CD4-positive, alpha-beta T cell (primary cell): ENCODE measurements around the gene SLC1A4. TPM values are rescaled to one million over a fixed set of nuclear protein-coding genes. Genes with fewer than 3 reads are reported as not detected.

Source experiments
- ATAC-seq: fragments of 200-7000 bp; cut with Tn5 transposase; one replicate; pipeline ENCODE4 v1.10.0; 2022; ENCODE audit warnings: mild to moderate bottlenecking; ENCODE audit not compliant: poor library complexity
- CTCF ChIA-PET: fragments of 350-600 bp; sonication (Branson Sonifier 250); formaldehyde crosslinking; loops from one replicate; lab custom pipeline; 2021; ENCODE audit warnings: antibody characterized with exemption, inconsistent platforms; lab: Charles Lee
- POLR2A ChIA-PET: fragments of 350-600 bp; sonication (Branson Sonifier 250); formaldehyde crosslinking; loops from one replicate; lab custom pipeline; 2021; ENCODE audit warnings: antibody characterized with exemption, inconsistent platforms; lab: Charles Lee
- DNase-seq, 14 experiments: peaks; one replicate each; pipeline ENCODE4 v3.0.0-alpha.2; 2013 to 2020; ENCODE audit warnings: mixed read lengths in 2 of 14
- H3K27ac ChIP-seq, 2 donors: one replicate each; pipeline versions ENCODE4 v1.5.1 to v1.7.0; 2013; ENCODE audit warnings: low read length in 2 of 2, low read depth in 1 of 2, mild to moderate bottlenecking in 1 of 2
- H3K27me3 ChIP-seq, 2 experiments: 1 replicate in 1 of 2; 2 replicates in 1 of 2; pipeline versions ENCODE4 v1.6.1 to v1.7.0; 2013; ENCODE audit warnings: low read length in 2 of 2, control low read depth in 1 of 2, mild to moderate bottlenecking in 1 of 2, moderate library complexity in 1 of 2; ENCODE audit not compliant: insufficient read depth in 2 of 2, control insufficient read depth in 1 of 2
- H3K36me3 ChIP-seq: one replicate; pipeline ENCODE4 v1.6.1; 2013; ENCODE audit warnings: low read length, control low read depth; ENCODE audit not compliant: insufficient read depth
- H3K4me1 ChIP-seq: one replicate; pipeline ENCODE4 v1.6.1; 2013; ENCODE audit warnings: low read length, control low read depth; ENCODE audit not compliant: insufficient read depth
- H3K4me3 ChIP-seq: one replicate; pipeline ENCODE4 v1.5.1; 2013; ENCODE audit warnings: mild to moderate bottlenecking, low read length, moderate library complexity
- H3K9me3 ChIP-seq, 2 experiments: 1 replicate in 1 of 2; 2 replicates in 1 of 2; pipeline versions ENCODE4 v1.6.1 to v1.7.0; 2013; ENCODE audit warnings: low read length in 2 of 2, mild to moderate bottlenecking in 2 of 2, control low read depth in 1 of 2, moderate library complexity in 1 of 2; ENCODE audit not compliant: control insufficient read depth in 1 of 2, insufficient read depth in 1 of 2
- H3K27ac Mint-ChIP-seq: one replicate; pipeline ENCODE4 v1.8.0; 2020; ENCODE audit warnings: mixed read lengths
- H3K27me3 Mint-ChIP-seq: one replicate; pipeline ENCODE4 v1.8.0; 2021; ENCODE audit warnings: mixed read lengths
- H3K36me3 Mint-ChIP-seq: one replicate; pipeline ENCODE4 v1.8.0; 2021; ENCODE audit warnings: low read depth, mixed read lengths
- H3K4me1 Mint-ChIP-seq: one replicate; pipeline ENCODE4 v1.8.0; 2021; ENCODE audit warnings: low read depth, mixed read lengths
- H3K4me3 Mint-ChIP-seq: one replicate; pipeline ENCODE4 v1.8.0; 2020; ENCODE audit warnings: mild to moderate bottlenecking, mixed read lengths
- H3K9me3 Mint-ChIP-seq: one replicate; pipeline ENCODE4 v1.8.0; 2020; ENCODE audit warnings: mixed read lengths
- intact Hi-C, 2 experiments: fragments of 100-400 bp; cut with DNase I in 1 of 2; cut with micrococcal nuclease in 1 of 2; formaldehyde crosslinking; loops; one replicate each; pipeline versions ENCODE4 v1.15.1 to v1.9.0; 2023 to 2025; cut with DNase I, micrococcal nuclease
- total RNA-seq, 174 experiments: library from RNA in 2 of 174; stranded (reverse) in 2 of 174; gene quantifications; one replicate each; pipeline ENCODE4 v1.2.3 and lab custom pipeline; 2021 to 2026
- TF ChIP-seq, protein P1 (sequence below): fragments of 200-600 bp; IDR thresholded peaks from one replicate; pipeline ENCODE4 v1.8.0; 2022; ENCODE audit warnings: antibody characterized with exemption, mild to moderate bottlenecking

Gene SLC1A4
- total RNA-seq, 2 experiments from 2014 or later = 2.4 to 2.8 TPM

DNA sequence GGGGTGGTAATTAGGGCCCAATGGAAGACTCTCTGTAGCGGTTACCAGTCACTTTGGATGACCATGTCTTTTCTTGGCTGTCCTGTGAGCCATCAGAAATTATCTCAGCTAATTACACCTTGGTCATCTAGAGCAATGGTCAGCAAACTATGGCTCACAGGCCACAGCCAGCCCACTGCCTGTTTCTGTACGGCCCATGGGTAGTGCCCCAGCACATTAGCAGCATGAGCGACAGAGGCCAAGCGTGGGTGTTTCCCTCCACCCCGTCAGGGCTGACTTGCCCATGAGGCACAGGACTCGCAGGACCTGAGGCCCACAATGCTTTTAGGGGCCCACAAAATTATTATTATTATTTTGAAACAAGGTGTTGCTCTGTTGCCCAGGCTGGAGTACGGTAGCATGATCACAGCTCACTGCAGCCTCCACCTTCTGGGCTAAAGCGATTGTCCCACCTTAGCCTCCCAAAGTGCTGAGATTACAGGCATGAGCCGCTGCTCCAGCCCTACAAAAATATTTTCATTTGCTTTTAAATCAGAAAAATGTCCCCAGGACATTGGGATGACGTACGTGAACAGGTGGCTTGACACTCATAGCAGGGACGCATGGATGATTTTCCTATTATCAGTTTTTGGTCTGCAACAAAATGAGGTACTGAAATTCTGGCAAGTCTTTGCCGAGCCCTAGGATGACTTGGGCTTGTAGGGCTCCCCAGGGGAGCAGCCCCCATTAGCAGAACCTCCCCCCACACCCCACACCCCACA lies 37.7 kb downstream of the SLC1A4 start:
- POLR2A ChIA-PET = no interaction called here
- H3K4me3 ChIP-seq = no peak overlapping the region
- H3K36me3 ChIP-seq = peaks cover 2% of the 10 kb centered on the region
- CTCF ChIA-PET = no interaction called here
- Mint-ChIP-seq H3K4me3 (no peak overlapping the region), H3K4me1 (peaks cover 21% of the 10 kb centered on the region), H3K27me3 (no peaks in the 10 kb centered on the region), H3K27ac (no peak overlapping the region), H3K9me3 (no peaks in the 10 kb centered on the region), H3K36me3 (peaks cover 9% of the 10 kb centered on the region)
- TF ChIP-seq, protein P1, sequence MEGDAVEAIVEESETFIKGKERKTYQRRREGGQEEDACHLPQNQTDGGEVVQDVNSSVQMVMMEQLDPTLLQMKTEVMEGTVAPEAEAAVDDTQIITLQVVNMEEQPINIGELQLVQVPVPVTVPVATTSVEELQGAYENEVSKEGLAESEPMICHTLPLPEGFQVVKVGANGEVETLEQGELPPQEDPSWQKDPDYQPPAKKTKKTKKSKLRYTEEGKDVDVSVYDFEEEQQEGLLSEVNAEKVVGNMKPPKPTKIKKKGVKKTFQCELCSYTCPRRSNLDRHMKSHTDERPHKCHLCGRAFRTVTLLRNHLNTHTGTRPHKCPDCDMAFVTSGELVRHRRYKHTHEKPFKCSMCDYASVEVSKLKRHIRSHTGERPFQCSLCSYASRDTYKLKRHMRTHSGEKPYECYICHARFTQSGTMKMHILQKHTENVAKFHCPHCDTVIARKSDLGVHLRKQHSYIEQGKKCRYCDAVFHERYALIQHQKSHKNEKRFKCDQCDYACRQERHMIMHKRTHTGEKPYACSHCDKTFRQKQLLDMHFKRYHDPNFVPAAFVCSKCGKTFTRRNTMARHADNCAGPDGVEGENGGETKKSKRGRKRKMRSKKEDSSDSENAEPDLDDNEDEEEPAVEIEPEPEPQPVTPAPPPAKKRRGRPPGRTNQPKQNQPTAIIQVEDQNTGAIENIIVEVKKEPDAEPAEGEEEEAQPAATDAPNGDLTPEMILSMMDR = no peak
- ATAC-seq = no peak
- H3K27ac ChIP-seq = no peak overlapping the region
- peaks cover 14% of the 10 kb centered on the region for H3K4me1 ChIP-seq
- DNase-seq = no peak
- intact Hi-C loops = no loop called here
- no peaks in the 10 kb centered on the region for H3K27me3 ChIP-seq
- no peaks in the 10 kb centered on the region for H3K9me3 ChIP-seq

DNA sequence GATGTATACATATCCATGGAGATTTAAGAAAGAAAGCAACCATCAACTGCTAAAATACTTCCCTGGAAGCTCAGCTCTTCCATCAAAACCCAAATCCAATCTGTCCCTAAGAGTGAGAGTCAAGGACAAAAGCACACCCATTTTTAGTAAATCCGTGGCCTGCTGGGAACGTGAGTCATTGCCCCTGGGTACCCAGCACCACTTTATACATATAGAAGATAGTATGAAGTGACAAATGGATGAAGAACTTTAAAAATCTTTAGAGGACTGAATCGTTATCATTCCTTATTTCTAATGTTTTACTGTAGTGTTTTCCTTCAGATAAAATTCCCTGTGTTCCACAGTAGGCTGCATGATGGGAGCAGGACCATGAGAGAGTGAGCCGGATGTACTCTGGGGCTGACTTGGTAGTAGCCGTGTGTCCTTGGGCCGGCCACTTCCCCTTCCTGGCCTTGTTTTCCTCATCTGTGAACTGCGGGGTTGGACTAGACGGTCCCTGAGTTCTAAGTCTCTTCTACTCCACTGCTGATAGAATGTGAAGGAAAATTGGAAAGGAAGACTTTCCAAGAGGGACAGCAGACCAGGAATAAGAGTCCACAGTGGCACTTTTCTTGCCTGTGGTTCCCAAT lies 38.5 kb downstream of the SLC1A4 start:
- H3K4me1 ChIP-seq = peaks cover 22% of the 10 kb centered on the region
- POLR2A ChIA-PET = no interaction called here
- H3K4me1 Mint-ChIP-seq = peaks cover 29% of the 10 kb centered on the region
- no peak overlapping the region for H3K4me3 ChIP-seq
- intact Hi-C loops = no loop called here
- DNase-seq = peak in 1 of 14 experiments; percentile 15
- H3K9me3 ChIP-seq = no peaks in the 10 kb centered on the region
- no peaks in the 10 kb centered on the region for H3K27me3 Mint-ChIP-seq
- no peak for ATAC-seq
- no peaks in the 10 kb centered on the region for H3K27me3 ChIP-seq
- TF ChIP-seq, protein P1 = no peak
- no peaks in the 10 kb centered on the region for H3K36me3 ChIP-seq
- H3K27ac ChIP-seq = no peak overlapping the region
- H3K4me3 Mint-ChIP-seq = no peak overlapping the region
- CTCF ChIA-PET = no interaction called here
- H3K27ac Mint-ChIP-seq = no peak overlapping the region
- H3K36me3 Mint-ChIP-seq = peaks cover 2% of the 10 kb centered on the region
- H3K9me3 Mint-ChIP-seq = no peaks in the 10 kb centered on the region

DNA sequence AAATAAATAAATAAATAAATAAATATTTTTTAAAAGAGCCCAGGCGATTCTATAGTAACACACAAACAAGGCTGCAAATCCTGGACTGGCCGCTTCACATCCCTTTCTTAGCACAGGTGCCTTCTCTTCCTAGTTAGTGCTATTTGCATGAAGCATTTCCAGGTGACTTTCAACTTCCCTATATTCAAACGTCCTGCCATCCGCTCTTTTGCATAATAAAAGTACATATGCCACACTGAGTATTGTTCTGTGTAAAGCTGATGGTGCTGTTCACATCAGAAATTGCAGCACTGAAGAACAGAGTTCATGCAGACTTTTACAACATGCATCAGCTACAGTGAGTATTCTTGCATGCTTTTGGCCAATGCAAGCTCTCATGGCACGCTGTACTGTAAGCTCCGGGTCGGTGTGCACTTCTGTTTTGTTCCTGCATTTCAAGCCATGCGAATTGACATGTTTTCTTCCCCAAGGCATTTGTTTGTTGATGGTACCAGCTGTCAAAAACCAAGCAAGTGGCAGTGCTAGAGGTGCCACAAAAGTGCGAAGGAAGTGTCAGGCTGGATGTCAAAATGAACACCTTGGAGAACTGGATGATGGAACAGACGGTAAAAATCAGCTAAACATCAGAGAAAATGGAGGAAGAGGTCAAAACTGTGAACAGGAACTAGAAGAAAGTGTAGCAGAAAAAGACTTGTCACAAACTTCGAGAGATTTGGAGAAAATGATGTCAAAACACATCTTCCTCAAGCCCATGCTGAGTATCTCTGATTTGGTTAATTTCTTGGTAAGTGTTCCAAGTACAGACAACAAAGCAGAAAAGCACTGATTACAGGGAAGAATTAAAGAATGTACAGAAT lies 41.5 kb downstream of the SLC1A4 start:
- TF ChIP-seq, protein P1 = no peak
- Mint-ChIP-seq H3K9me3 (no peaks in the 10 kb centered on the region), H3K27me3 (no peaks in the 10 kb centered on the region), H3K27ac (peak overlapping the region; percentile 74), H3K4me3 (peak overlapping the region; percentile 66), H3K4me1 (peaks cover 29% of the 10 kb centered on the region), H3K36me3 (no peaks in the 10 kb centered on the region)
- H3K9me3 ChIP-seq = no peaks in the 10 kb centered on the region
- no peaks in the 10 kb centered on the region for H3K36me3 ChIP-seq
- H3K27me3 ChIP-seq = no peaks in the 10 kb centered on the region
- H3K27ac ChIP-seq = peak overlapping the region; percentile 40 to 61
- intact Hi-C loops = loop anchor here in 1 of 2 experiments (10.0 kb wide), 1 partner anchor 696 kb away; no protein-coding TSS in a partner anchor
- H3K4me3 ChIP-seq = no peak overlapping the region
- ATAC-seq = no peak
- ChIA-PET POLR2A (interaction anchor here (0.5 to 3.5 kb wide), 7 partner anchors 26 to 197 kb away, joined by 3 to 17 read pairs (median 4); partner anchors contain the start of genes ACTR2, CEP68 and RAB1A), CTCF (interaction anchor here (1.1 to 1.4 kb wide), 2 partner anchors 113 to 156 kb away, joined by 3 to 4 read pairs; no protein-coding TSS in a partner anchor)
- DNase-seq = no peak
- H3K4me1 ChIP-seq = peaks cover 28% of the 10 kb centered on the region
